HEK293 (cell line): ENCODE measurements around the gene AP5Z1.

Source experiments
- CTCF ChIA-PET: fragments of 350-600 bp; formaldehyde crosslinking; extraction: SDS; loops from one replicate; lab custom pipeline; 2021; ENCODE audit warnings: antibody characterized with exemption; lab: Yijun Ruan, JAX
- POLR2A ChIA-PET: fragments of 300-600 bp; formaldehyde crosslinking; extraction: SDS; loops from one replicate; lab custom pipeline; 2020; ENCODE audit warnings: antibody characterized with exemption, inconsistent platforms; lab: Yijun Ruan, JAX
- H3K27ac ChIP-seq: fragments of 200-500 bp; sonication (Bioruptor generic); 2 replicates; pipeline ENCODE4 v1.5.1; 2014; ENCODE audit warnings: low read depth, low read length, control low read depth, inconsistent platforms; ENCODE audit errors: extremely low read depth
- H3K36me3 ChIP-seq, 2 experiments: fragments of 200-500 bp in 1 of 2; sonication (Bioruptor generic) in 1 of 2; 1 replicate in 1 of 2; 2 replicates in 1 of 2; pipeline ENCODE4 v1.5.1; 2014 to 2017; ENCODE audit warnings: inconsistent platforms in 2 of 2, low read length in 2 of 2; ENCODE audit not compliant: control insufficient read depth in 2 of 2, insufficient read depth in 1 of 2
- H3K4me1 ChIP-seq: fragments of 200-500 bp; sonication (Bioruptor generic); 2 replicates; pipeline ENCODE4 v1.5.1; 2014; ENCODE audit warnings: mild to moderate bottlenecking, low read length, inconsistent platforms; ENCODE audit not compliant: control insufficient read depth, insufficient read depth
- H3K4me3 ChIP-seq: 2 replicates; pipeline ENCODE4 v1.5.1; 2011; ENCODE audit warnings: low read depth, mild to moderate bottlenecking, control low read depth, low read length, moderate library complexity
- H3K9me3 ChIP-seq: fragments of 200-500 bp; sonication (Bioruptor generic); 2 replicates; pipeline ENCODE4 v1.5.1; 2014; ENCODE audit warnings: low read depth, low read length, inconsistent platforms; ENCODE audit not compliant: control insufficient read depth, insufficient read depth
- EGR2 ChIP-seq: fragments of 450-650 bp; formaldehyde crosslinking; IDR thresholded peaks from 2 replicates; pipeline ENCODE4 v1.5.1; 2016; ENCODE audit warnings: low read depth, missing biosample characterization, missing genetic modification characterization
- RBAK ChIP-seq: fragments of 450-650 bp; formaldehyde crosslinking; IDR thresholded peaks from 2 replicates; pipeline ENCODE4 v1.5.1; 2016; ENCODE audit warnings: missing biosample characterization, missing genetic modification characterization
- ZBTB20 ChIP-seq: fragments of 450-650 bp; formaldehyde crosslinking; IDR thresholded peaks from 2 replicates; pipeline ENCODE4 v1.5.1; 2016; ENCODE audit warnings: missing biosample characterization, missing genetic modification characterization
- ZBTB8A ChIP-seq: fragments of 450-650 bp; formaldehyde crosslinking; IDR thresholded peaks from 2 replicates; pipeline ENCODE4 v1.5.1; 2016; ENCODE audit warnings: missing biosample characterization, missing genetic modification characterization
- ZNF121 ChIP-seq: fragments of 450-650 bp; formaldehyde crosslinking; IDR thresholded peaks from 2 replicates; pipeline ENCODE4 v1.5.1; 2016; ENCODE audit warnings: missing biosample characterization, missing genetic modification characterization
- ZNF221 ChIP-seq: fragments of 450-650 bp; formaldehyde crosslinking; IDR thresholded peaks from 2 replicates; pipeline ENCODE4 v1.5.1; 2017; ENCODE audit warnings: missing biosample characterization, missing genetic modification characterization, borderline replicate concordance
- ZNF335 ChIP-seq: fragments of 450-650 bp; formaldehyde crosslinking; conservative IDR thresholded peaks from 2 replicates; pipeline ENCODE4 v1.5.1; 2016; ENCODE audit warnings: missing biosample characterization, missing genetic modification characterization
- ZNF423 ChIP-seq: fragments of 450-650 bp; formaldehyde crosslinking; IDR thresholded peaks from 2 replicates; pipeline ENCODE4 v1.5.1; 2016; ENCODE audit warnings: missing biosample characterization, missing genetic modification characterization
- ZNF549 ChIP-seq: fragments of 450-650 bp; IDR thresholded peaks from 2 replicates; pipeline ENCODE4 v1.5.1; 2018; ENCODE audit warnings: missing biosample characterization, missing genetic modification characterization, mild to moderate bottlenecking, inconsistent platforms, moderate library complexity
- ZNF658 ChIP-seq: fragments of 450-650 bp; formaldehyde crosslinking; IDR thresholded peaks from 2 replicates; pipeline ENCODE4; 2016; ENCODE audit warnings: missing biosample characterization, missing genetic modification characterization
- TF ChIP-seq, protein P1 (sequence below): fragments of 450-650 bp; formaldehyde crosslinking; conservative IDR thresholded peaks from 2 replicates; pipeline ENCODE4 v1.5.1; 2016; ENCODE audit warnings: low read depth, missing biosample characterization, missing genetic modification characterization
- TF ChIP-seq, protein P2 (sequence below): fragments of 450-650 bp; formaldehyde crosslinking; conservative IDR thresholded peaks from 2 replicates; pipeline ENCODE4 v1.5.1; 2016; ENCODE audit warnings: low read depth, missing biosample characterization, missing genetic modification characterization
- TF ChIP-seq, protein P3 (sequence below): fragments of 450-650 bp; formaldehyde crosslinking; IDR thresholded peaks from 2 replicates; pipeline ENCODE4 v1.5.1; 2016; ENCODE audit warnings: missing biosample characterization, missing genetic modification characterization, borderline replicate concordance
- TF ChIP-seq, protein P4 (sequence below): fragments of 450-650 bp; formaldehyde crosslinking; IDR thresholded peaks from 2 replicates; pipeline ENCODE4 v1.5.1; 2017; ENCODE audit warnings: missing biosample characterization, missing genetic modification characterization

AP5Z1 gene

DNA sequence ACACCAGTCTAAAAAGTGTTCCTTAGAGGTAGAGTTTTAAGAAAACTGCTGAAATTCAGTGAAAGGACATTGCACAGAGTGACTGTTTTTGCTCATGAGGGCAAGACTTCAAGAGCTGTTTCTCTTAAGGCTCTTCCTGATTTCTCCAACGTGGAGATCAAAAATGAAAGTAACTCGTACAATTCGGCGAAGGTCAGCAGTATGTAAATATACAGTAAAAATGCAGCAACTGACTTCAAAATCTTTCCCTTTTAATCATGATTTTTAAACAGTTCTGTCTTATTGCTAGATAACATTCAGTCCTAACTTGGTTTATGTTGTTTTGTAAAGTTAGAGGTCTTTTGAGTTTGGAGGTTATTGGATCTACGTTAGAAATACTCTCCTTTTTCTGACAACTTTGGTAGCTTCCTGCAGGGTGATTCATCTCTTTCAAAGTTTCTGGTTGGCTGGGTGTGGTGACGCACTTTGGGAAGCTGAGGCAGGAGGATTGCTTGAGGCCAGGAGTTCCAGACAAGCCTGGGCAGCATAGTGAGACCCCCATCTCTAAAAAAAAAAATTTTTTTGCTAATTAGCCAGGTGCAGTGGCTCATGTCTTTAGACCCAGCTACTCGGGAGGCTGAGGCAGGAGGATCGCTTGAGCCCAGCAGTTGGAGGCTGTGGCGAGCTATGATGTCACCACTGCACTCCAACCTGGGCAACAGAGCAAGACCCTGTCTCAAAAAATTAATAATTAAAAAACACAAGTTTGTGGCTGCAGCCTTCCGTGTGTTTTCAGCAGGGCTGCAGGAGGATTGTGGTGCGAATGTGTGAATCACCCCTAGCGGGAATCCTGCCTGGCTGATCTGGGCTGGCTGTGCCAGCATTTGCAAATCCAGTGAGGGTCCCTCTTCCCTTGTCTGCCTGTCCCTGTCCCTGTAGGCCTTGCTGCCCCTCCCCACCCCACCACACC is 29.2 kb upstream of the AP5Z1 start:
- H3K9me3 ChIP-seq, result no peaks in the 10 kb centered on the region
- H3K4me3 ChIP-seq, result no peak overlapping the region
- CTCF ChIA-PET, result interaction anchor here (1.2 to 2.1 kb wide), 2 partner anchors 8 to 67 kb away, joined by 3 to 7 read pairs; no protein-coding TSS in a partner anchor
- TF ChIP-seq, protein P1, sequence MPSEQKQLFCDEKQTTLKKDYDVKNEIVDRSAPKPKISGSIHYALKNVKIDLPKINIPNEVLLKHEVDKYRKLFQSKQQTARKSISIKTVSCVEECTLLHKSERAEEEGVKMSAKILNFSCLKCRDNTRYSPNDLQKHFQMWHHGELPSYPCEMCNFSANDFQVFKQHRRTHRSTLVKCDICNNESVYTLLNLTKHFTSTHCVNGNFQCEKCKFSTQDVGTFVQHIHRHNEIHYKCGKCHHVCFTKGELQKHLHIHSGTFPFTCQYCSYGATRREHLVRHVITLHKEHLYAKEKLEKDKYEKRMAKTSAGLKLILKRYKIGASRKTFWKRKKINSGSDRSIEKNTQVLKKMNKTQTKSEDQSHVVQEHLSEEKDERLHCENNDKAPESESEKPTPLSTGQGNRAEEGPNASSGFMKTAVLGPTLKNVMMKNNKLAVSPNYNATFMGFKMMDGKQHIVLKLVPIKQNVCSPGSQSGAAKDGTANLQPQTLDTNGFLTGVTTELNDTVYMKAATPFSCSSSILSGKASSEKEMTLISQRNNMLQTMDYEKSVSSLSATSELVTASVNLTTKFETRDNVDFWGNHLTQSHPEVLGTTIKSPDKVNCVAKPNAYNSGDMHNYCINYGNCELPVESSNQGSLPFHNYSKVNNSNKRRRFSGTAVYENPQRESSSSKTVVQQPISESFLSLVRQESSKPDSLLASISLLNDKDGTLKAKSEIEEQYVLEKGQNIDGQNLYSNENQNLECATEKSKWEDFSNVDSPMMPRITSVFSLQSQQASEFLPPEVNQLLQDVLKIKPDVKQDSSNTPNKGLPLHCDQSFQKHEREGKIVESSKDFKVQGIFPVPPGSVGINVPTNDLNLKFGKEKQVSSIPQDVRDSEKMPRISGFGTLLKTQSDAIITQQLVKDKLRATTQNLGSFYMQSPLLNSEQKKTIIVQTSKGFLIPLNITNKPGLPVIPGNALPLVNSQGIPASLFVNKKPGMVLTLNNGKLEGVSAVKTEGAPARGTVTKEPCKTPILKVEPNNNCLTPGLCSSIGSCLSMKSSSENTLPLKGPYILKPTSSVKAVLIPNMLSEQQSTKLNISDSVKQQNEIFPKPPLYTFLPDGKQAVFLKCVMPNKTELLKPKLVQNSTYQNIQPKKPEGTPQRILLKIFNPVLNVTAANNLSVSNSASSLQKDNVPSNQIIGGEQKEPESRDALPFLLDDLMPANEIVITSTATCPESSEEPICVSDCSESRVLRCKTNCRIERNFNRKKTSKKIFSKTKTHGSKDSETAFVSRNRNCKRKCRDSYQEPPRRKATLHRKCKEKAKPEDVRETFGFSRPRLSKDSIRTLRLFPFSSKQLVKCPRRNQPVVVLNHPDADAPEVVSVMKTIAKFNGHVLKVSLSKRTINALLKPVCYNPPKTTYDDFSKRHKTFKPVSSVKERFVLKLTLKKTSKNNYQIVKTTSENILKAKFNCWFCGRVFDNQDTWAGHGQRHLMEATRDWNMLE, result no peak
- TF ChIP-seq ZNF121 (tag by site-specific recombination), result peak; percentile 73
- TF ChIP-seq, all 188 proteins: peak for 1
- Histone ChIP-seq H3K27ac (peak overlapping the region; percentile 94), H3K36me3 (peaks cover 13 to 41% of the 10 kb centered on the region in 2 experiments; a peak in 2 of 3 replicates), H3K4me1 (peaks cover 18% of the 10 kb centered on the region)
- POLR2A ChIA-PET, result interaction anchor here (1.4 kb wide), 1 partner anchor 105 kb away, joined by 4 read pairs; no protein-coding TSS in a partner anchor

DNA sequence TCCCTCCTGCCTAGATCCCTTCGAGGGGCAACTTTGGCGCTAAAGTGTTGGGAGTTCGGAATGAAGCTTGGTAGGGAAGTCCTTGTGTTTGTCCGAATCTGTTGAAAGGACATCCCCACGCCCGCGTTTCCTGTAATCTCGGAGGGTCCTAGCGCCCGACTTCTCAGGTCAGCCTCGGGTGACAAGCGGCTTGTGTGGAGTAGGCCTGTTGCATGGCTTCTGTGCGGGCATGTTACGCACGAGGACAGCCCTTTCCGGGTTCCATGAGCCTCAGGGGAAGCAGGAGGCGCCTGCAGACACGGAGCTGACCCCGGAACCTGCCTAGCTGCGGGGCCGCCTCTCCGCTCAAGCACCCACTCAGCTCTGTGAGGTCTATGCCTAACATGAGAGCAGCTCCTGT is 28.4 kb upstream of the AP5Z1 start:
- POLR2A ChIA-PET, result interaction anchor here (0.6 kb wide), 1 partner anchor 81 kb away, joined by 5 read pairs; no protein-coding TSS in a partner anchor
- Histone ChIP-seq H3K27ac (no peak overlapping the region), H3K4me1 (peaks cover 18% of the 10 kb centered on the region)
- TF ChIP-seq, protein P2, sequence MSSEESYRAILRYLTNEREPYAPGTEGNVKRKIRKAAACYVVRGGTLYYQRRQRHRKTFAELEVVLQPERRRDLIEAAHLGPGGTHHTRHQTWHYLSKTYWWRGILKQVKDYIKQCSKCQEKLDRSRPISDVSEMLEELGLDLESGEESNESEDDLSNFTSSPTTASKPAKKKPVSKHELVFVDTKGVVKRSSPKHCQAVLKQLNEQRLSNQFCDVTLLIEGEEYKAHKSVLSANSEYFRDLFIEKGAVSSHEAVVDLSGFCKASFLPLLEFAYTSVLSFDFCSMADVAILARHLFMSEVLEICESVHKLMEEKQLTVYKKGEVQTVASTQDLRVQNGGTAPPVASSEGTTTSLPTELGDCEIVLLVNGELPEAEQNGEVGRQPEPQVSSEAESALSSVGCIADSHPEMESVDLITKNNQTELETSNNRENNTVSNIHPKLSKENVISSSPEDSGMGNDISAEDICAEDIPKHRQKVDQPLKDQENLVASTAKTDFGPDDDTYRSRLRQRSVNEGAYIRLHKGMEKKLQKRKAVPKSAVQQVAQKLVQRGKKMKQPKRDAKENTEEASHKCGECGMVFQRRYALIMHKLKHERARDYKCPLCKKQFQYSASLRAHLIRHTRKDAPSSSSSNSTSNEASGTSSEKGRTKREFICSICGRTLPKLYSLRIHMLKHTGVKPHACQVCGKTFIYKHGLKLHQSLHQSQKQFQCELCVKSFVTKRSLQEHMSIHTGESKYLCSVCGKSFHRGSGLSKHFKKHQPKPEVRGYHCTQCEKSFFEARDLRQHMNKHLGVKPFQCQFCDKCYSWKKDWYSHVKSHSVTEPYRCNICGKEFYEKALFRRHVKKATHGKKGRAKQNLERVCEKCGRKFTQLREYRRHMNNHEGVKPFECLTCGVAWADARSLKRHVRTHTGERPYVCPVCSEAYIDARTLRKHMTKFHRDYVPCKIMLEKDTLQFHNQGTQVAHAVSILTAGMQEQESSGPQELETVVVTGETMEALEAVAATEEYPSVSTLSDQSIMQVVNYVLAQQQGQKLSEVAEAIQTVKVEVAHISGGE (tag by site-specific recombination), result no peak
- TF ChIP-seq ZNF221 (tag by site-specific recombination) (no peak), ZNF549 (no peak), ZBTB20 (no peak)
- TF ChIP-seq, all 188 proteins: peak for 0
- Histone ChIP-seq H3K4me3 (no peak overlapping the region), H3K36me3 (peaks cover 13 to 35% of the 10 kb centered on the region in 2 experiments; a peak in 2 of 3 replicates), H3K9me3 (no peaks in the 10 kb centered on the region)
- CTCF ChIA-PET, result no interaction called here

DNA sequence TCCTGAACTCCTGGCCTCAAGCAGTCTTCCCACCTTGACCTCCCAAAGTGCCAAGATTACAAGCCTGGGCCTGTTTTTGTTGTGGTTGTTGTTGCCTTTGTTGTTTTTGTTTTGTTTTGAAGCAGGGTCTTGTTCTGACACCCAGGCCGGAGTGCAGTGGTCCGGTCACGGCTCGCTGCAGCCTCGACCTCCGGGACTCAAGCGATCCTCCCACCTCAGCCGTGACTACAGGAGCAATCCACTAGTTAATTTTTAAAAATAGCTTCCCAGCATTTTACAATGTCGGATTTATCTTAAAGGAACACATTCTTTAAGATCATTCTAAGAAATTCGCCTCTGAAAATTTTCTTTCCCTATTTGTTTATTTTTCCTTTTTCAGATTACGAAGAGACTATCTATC is 27.7 kb upstream of the AP5Z1 start:
- H3K4me3 ChIP-seq, result no peak overlapping the region
- CTCF ChIA-PET, result interaction anchor here (0.7 kb wide), 1 partner anchor 25 kb away, joined by 3 read pairs; no protein-coding TSS in a partner anchor
- POLR2A ChIA-PET, result interaction anchor here (0.6 kb wide), 1 partner anchor 82 kb away, joined by 5 read pairs; no protein-coding TSS in a partner anchor
- no peak overlapping the region for H3K27ac ChIP-seq
- H3K4me1 ChIP-seq, result peaks cover 18% of the 10 kb centered on the region
- H3K36me3 ChIP-seq, result peaks cover 9 to 28% of the 10 kb centered on the region in 2 experiments; a peak in 2 of 3 replicates
- H3K9me3 ChIP-seq, result no peaks in the 10 kb centered on the region
- TF ChIP-seq ZNF658 (tag by site-specific recombination), result no peak
- TF ChIP-seq EGR2 (tag by site-specific recombination), result no peak
- TF ChIP-seq, protein P3, sequence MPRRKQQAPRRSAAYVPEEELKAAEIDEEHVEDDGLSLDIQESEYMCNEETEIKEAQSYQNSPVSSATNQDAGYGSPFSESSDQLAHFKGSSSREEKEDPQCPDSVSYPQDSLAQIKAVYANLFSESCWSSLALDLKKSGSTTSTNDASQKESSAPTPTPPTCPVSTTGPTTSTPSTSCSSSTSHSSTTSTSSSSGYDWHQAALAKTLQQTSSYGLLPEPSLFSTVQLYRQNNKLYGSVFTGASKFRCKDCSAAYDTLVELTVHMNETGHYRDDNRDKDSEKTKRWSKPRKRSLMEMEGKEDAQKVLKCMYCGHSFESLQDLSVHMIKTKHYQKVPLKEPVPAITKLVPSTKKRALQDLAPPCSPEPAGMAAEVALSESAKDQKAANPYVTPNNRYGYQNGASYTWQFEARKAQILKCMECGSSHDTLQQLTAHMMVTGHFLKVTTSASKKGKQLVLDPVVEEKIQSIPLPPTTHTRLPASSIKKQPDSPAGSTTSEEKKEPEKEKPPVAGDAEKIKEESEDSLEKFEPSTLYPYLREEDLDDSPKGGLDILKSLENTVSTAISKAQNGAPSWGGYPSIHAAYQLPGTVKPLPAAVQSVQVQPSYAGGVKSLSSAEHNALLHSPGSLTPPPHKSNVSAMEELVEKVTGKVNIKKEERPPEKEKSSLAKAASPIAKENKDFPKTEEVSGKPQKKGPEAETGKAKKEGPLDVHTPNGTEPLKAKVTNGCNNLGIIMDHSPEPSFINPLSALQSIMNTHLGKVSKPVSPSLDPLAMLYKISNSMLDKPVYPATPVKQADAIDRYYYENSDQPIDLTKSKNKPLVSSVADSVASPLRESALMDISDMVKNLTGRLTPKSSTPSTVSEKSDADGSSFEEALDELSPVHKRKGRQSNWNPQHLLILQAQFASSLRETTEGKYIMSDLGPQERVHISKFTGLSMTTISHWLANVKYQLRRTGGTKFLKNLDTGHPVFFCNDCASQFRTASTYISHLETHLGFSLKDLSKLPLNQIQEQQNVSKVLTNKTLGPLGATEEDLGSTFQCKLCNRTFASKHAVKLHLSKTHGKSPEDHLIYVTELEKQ (tag by site-specific recombination), result no peak
- no peak for TF ChIP-seq ZBTB8A (tag by site-specific recombination)
- TF ChIP-seq ZNF423, result no peak
- TF ChIP-seq, protein P4, sequence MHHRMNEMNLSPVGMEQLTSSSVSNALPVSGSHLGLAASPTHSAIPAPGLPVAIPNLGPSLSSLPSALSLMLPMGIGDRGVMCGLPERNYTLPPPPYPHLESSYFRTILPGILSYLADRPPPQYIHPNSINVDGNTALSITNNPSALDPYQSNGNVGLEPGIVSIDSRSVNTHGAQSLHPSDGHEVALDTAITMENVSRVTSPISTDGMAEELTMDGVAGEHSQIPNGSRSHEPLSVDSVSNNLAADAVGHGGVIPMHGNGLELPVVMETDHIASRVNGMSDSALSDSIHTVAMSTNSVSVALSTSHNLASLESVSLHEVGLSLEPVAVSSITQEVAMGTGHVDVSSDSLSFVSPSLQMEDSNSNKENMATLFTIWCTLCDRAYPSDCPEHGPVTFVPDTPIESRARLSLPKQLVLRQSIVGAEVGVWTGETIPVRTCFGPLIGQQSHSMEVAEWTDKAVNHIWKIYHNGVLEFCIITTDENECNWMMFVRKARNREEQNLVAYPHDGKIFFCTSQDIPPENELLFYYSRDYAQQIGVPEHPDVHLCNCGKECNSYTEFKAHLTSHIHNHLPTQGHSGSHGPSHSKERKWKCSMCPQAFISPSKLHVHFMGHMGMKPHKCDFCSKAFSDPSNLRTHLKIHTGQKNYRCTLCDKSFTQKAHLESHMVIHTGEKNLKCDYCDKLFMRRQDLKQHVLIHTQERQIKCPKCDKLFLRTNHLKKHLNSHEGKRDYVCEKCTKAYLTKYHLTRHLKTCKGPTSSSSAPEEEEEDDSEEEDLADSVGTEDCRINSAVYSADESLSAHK (tag by site-specific recombination), result no peak
- no peak for TF ChIP-seq ZNF335
- no peak for TF ChIP-seq RBAK
